H1 (cell line): ENCODE results near the gene SRGAP2. TPM values are rescaled to one million over a fixed set of nuclear protein-coding genes. Genes with fewer than 3 reads are reported as not detected.
"Not testable (repeated sequence)": the region's sequence is repeated elsewhere in the genome, so short reads cannot be mapped to it uniquely, and the experiment has no call there.

ENCODE experiments used
- CTCF ChIA-PET: fragments of 300-600 bp; sonication (Branson Sonifier 250); formaldehyde crosslinking; loops from one replicate; lab custom pipeline; 2021; ENCODE audit not compliant: partially characterized antibody; lab: Charles Lee
- POLR2A ChIA-PET: fragments of 300-600 bp; sonication (Branson Sonifier 250); formaldehyde crosslinking; loops from one replicate; lab custom pipeline; 2021; ENCODE audit warnings: inconsistent platforms; ENCODE audit not compliant: partially characterized antibody; lab: Charles Lee
- DNase-seq, 2 experiments: peaks; one replicate each; pipeline versions ENCODE4 v3.0.0 to v3.0.0-alpha.2; 2010 to 2022; ENCODE audit warnings: low spot score in 2 of 2, low read depth in 1 of 2, mixed read lengths in 1 of 2
- FAIRE-seq: peaks from 2 replicates; lab custom pipeline; 2011; peaks lifted over from hg19 to GRCh38; lab: Jason Lieb, UNC
- H2AFZ ChIP-seq: 2 replicates; pipeline ENCODE4 v1.8.1; 2012; ENCODE audit warnings: low read length, inconsistent platforms
- H2AK5ac ChIP-seq: 2 replicates; pipeline ENCODE4 v1.6.1; 2013; ENCODE audit warnings: low read depth, low read length
- H2BK120ac ChIP-seq: replicated peaks from 2 replicates; pipeline ENCODE3; 2013; ENCODE audit warnings: low read depth, low read length, inconsistent platforms
- H2BK12ac ChIP-seq: 2 replicates; pipeline ENCODE4 v1.6.1; 2013; ENCODE audit warnings: low read depth, low read length
- H2BK15ac ChIP-seq: 2 replicates; pipeline ENCODE4 v1.6.1; 2013; ENCODE audit warnings: low read length
- H2BK20ac ChIP-seq: 2 replicates; pipeline ENCODE4 v1.6.1; 2013; ENCODE audit warnings: low read length
- H2BK5ac ChIP-seq: 2 replicates; pipeline ENCODE4 v1.6.1; 2013; ENCODE audit warnings: low read depth, low read length
- H3K14ac ChIP-seq: 2 replicates; pipeline ENCODE4 v1.6.1; 2013; ENCODE audit warnings: inconsistent platforms; ENCODE audit not compliant: insufficient read length
- H3K18ac ChIP-seq: 2 replicates; pipeline ENCODE4 v1.6.1; 2013; ENCODE audit warnings: low read length; ENCODE audit errors: extremely low read depth
- H3K23ac ChIP-seq: 2 replicates; pipeline ENCODE4 v1.6.1; 2013; ENCODE audit warnings: inconsistent platforms; ENCODE audit not compliant: insufficient read length
- H3K23me2 ChIP-seq: 2 replicates; pipeline ENCODE4 v1.6.1; 2013; ENCODE audit warnings: low read depth, low read length
- H3K27ac ChIP-seq: 2 replicates; pipeline ENCODE4 v1.6.1; 2011; ENCODE audit warnings: low read depth, low read length, inconsistent platforms
- H3K27me3 ChIP-seq, 4 experiments: replicated peaks in 1 of 4; 1 replicate in 1 of 4; 2 replicates in 3 of 4; pipeline versions ENCODE4 v1.6.1 to v1.8.1; 2011 to 2013; ENCODE audit warnings: low read length in 3 of 4, mild to moderate bottlenecking in 3 of 4, inconsistent platforms in 2 of 4, mixed read lengths in 2 of 4, moderate library complexity in 1 of 4; ENCODE audit not compliant: control insufficient read depth in 3 of 4, insufficient read depth in 3 of 4; ENCODE audit errors: extremely low read depth in 1 of 4
- H3K36me3 ChIP-seq, 4 experiments: 2 replicates each; pipeline versions ENCODE4 v1.6.1 to v1.8.1; 2011 to 2013; ENCODE audit warnings: mild to moderate bottlenecking in 4 of 4, low read length in 3 of 4, moderate library complexity in 2 of 4, control low read depth in 1 of 4, inconsistent platforms in 1 of 4; ENCODE audit not compliant: insufficient read depth in 4 of 4, control insufficient read depth in 2 of 4
- H3K4ac ChIP-seq: replicated peaks from 2 replicates; pipeline ENCODE3; 2013; ENCODE audit warnings: low read length, low read depth, mixed read lengths, inconsistent platforms; ENCODE audit not compliant: insufficient read length
- H3K4me1 ChIP-seq, 4 experiments: replicated peaks in 1 of 4; 1 replicate in 1 of 4; 2 replicates in 3 of 4; pipeline versions ENCODE4 v1.6.1 to v1.8.1; 2011 to 2013; ENCODE audit warnings: low read length in 3 of 4, inconsistent platforms in 2 of 4, mixed read lengths in 1 of 4; ENCODE audit not compliant: insufficient read depth in 4 of 4, control insufficient read depth in 3 of 4
- H3K4me2 ChIP-seq, 2 experiments: 2 replicates each; pipeline versions ENCODE4 v1.6.1 to v1.8.1; 2011 to 2013; ENCODE audit warnings: low read depth in 2 of 2, low read length in 2 of 2, control low read depth in 1 of 2, inconsistent platforms in 1 of 2, mild to moderate bottlenecking in 1 of 2; ENCODE audit not compliant: insufficient read depth in 1 of 2
- H3K4me3 ChIP-seq, 4 experiments: fragments of 200-600, 300-600 bp in 1 of 4; sonication (generic), shearing (Covaris generic), sonication (Bioruptor Twin) in 1 of 4; 2 replicates each; pipeline versions ENCODE4 v1.5.1 to v1.8.1; 2011 to 2016; ENCODE audit warnings: low read length in 4 of 4, low read depth in 3 of 4, control low read depth in 2 of 4, inconsistent platforms in 2 of 4, mild to moderate bottlenecking in 2 of 4, mixed read lengths in 1 of 4, moderate library complexity in 1 of 4; ENCODE audit not compliant: insufficient read depth in 2 of 4; ENCODE audit errors: extremely low read depth in 1 of 4
- H3K56ac ChIP-seq: replicated peaks from 2 replicates; pipeline ENCODE3; 2013; ENCODE audit warnings: low read depth, mild to moderate bottlenecking, mixed read lengths, low read length, inconsistent platforms; ENCODE audit not compliant: insufficient read length
- H3K79me1 ChIP-seq: 2 replicates; pipeline ENCODE4 v1.6.1; 2013; ENCODE audit warnings: low read depth, low read length, control low read depth
- H3K79me2 ChIP-seq, 2 experiments: 2 replicates each; pipeline versions ENCODE4 v1.6.1 to v1.8.1; 2012 to 2013; ENCODE audit warnings: low read length in 2 of 2, mild to moderate bottlenecking in 2 of 2, inconsistent platforms in 1 of 2; ENCODE audit not compliant: insufficient read depth in 2 of 2, control insufficient read depth in 1 of 2
- H3K9ac ChIP-seq, 4 experiments: replicated peaks in 1 of 4; 1 replicate in 1 of 4; 2 replicates in 3 of 4; pipeline versions ENCODE4 v1.6.1 to v1.8.1; 2011 to 2013; ENCODE audit warnings: low read depth in 3 of 4, low read length in 3 of 4, control low read depth in 2 of 4, mild to moderate bottlenecking in 2 of 4, moderate library complexity in 2 of 4, inconsistent platforms in 1 of 4; ENCODE audit errors: extremely low read depth in 1 of 4
- H3K9me3 ChIP-seq, 2 experiments: 2 replicates each; pipeline versions ENCODE4 v1.6.1 to v1.8.1; 2012 to 2013; ENCODE audit warnings: mild to moderate bottlenecking in 2 of 2, moderate library complexity in 2 of 2, control low read depth in 1 of 2, inconsistent platforms in 1 of 2, low read depth in 1 of 2, low read length in 1 of 2, mixed read lengths in 1 of 2; ENCODE audit not compliant: insufficient read depth in 2 of 2
- H4K20me1 ChIP-seq, 2 experiments: replicated peaks in 1 of 2; 2 replicates each; pipeline versions ENCODE3 to v1.8.1; 2011 to 2013; ENCODE audit warnings: inconsistent platforms in 2 of 2, low read length in 2 of 2, mild to moderate bottlenecking in 1 of 2; ENCODE audit not compliant: insufficient read depth in 2 of 2, control insufficient read depth in 1 of 2
- H4K5ac ChIP-seq: 2 replicates; pipeline ENCODE4 v1.6.1; 2013; ENCODE audit warnings: low read length, low read depth, mixed read lengths, inconsistent platforms; ENCODE audit not compliant: insufficient read length
- H4K8ac ChIP-seq: 2 replicates; pipeline ENCODE4 v1.8.0; 2013; ENCODE audit warnings: mild to moderate bottlenecking, moderate library complexity, low read length, inconsistent platforms; ENCODE audit not compliant: insufficient read depth; ENCODE audit errors: extremely low read depth
- H4K91ac ChIP-seq: replicated peaks from 2 replicates; pipeline ENCODE3; 2013; ENCODE audit warnings: low read length, mixed read lengths, inconsistent platforms; ENCODE audit not compliant: insufficient read length
- WGBS, 2 experiments: shearing (Covaris generic) in 1 of 2; methylation state at CpG; one replicate each; pipeline versions ENCODE4 v1.1.6 to v1.1.7; 2013 to 2015; ENCODE audit warnings: low lambda C conversion rate in 2 of 2, mixed read lengths in 2 of 2, inconsistent platforms in 1 of 2, low coverage in 1 of 2, missing lambda C conversion rate in 1 of 2; ENCODE audit not compliant: insufficient replicate concordance in 2 of 2, insufficient coverage in 1 of 2, insufficient read length in 1 of 2; ENCODE audit errors: extremely low coverage in 1 of 2, missing lambda C conversion rate in 1 of 2; 5-methylcytosine and 5-hydroxymethylcytosine counted together
- polyA plus RNA-seq, 7 experiments: library from polyadenylated mRNA; depleted of rRNA in 3 of 7; stranded (reverse) in 5 of 7; unstranded in 2 of 7; fragments of >200 nt in 5 of 7; fragments of 200-250 nt in 2 of 7; gene quantifications; 1 replicate in 5 of 7; 2 replicates in 1 of 7; 4 replicates in 1 of 7; pipeline versions ENCODE4 v1.2.1 to v1.2.3, GENCODE V29; 2011 to 2013; ENCODE audit warnings: missing spikeins in 2 of 7, mixed read lengths in 2 of 7
- total RNA-seq: library from RNA; stranded (reverse); fragmentation: NEBNext Ultra II Directional; extraction: Animal tissue kit (Norgen Biotek cat#: 25700); gene quantifications from 2 replicates; pipeline ENCODE4 v1.2.1, GENCODE V29; 2021

The SRGAP2 gene
- total and polyA plus RNA-seq, 2 of the 8 experiments (the other 6 are each of a cell fraction or from before 2014, with no cell fraction given): 10.8 to 54.0 TPM

DNA sequence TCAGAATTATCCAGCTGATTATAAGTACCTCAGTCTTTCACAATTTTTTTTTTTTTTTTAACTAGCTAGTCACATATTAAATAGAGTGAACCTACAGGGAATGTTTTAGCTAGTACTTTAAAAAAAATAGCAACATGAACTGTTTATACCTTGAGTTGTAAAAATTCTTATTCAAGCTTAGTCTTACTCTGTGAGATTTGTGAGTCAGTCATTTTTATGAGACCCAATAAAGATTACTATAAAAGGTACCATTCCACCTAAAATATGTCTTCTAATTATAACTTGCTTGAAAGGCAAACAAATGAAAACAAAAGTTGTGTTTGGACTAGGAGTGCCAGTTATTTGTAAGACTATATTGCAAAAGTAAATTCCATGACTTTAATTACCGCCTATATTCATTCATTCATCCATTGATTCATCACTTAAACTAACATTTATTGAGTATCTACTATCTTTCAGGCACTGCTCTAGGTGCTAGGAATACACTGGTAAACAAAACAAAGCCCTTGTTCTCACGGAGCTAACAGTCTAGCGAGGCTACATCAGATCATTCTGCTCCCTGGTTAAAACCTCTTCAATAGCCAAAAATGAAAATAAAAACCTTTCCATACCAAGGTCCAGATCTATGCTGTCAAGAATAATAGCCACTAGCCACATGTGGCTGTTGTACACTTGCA, 6.5 kb upstream of the SRGAP2 start:
- H3K9ac ChIP-seq, H2BK12ac ChIP-seq, H3K18ac ChIP-seq, H3K9me3 ChIP-seq, H3K27ac ChIP-seq, H2BK120ac ChIP-seq, H2AFZ ChIP-seq, H3K4ac ChIP-seq, FAIRE-seq, H2AK5ac ChIP-seq, H3K23ac ChIP-seq, H4K5ac ChIP-seq, CTCF ChIA-PET, H3K4me3 ChIP-seq, H3K4me2 ChIP-seq, H4K8ac ChIP-seq, H3K56ac ChIP-seq, H2BK5ac ChIP-seq, DNase-seq, H4K91ac ChIP-seq, H4K20me1 ChIP-seq, H3K79me1 ChIP-seq, H3K36me3 ChIP-seq, H3K27me3 ChIP-seq, H3K79me2 ChIP-seq, POLR2A ChIA-PET, H2BK20ac ChIP-seq, H2BK15ac ChIP-seq, H3K23me2 ChIP-seq, H3K14ac ChIP-seq, H3K4me1 ChIP-seq: not testable (repeated sequence)
- 87% methylated on average over 3 of the region's 3 CpGs; no CpG with 5 or more reads in 1 of the 2 experiments for WGBS, 2 experiments
